HL-60/S4 treated with retinoic acid at 250 ng/mL for 4 days and 3 days (cell line): ENCODE results near the gene PER3.
"Not testable (repeated sequence)": the region's sequence is repeated elsewhere in the genome, so short reads cannot be mapped to it uniquely, and the experiment has no call there.

Experiments used
- in situ Hi-C: fragments of 300-500 bp; cut with MboI; formaldehyde crosslinking; loops from 2 replicates; pipeline ENCODE4 v1.7.0; 2022; ENCODE audit warnings: low sequenced_read_pairs

The PER3 gene

GRCh38 chr1:7778133-7778628 is 5.9 kb upstream of the PER3 start:
- in situ Hi-C loops: no loop called here

DNA sequence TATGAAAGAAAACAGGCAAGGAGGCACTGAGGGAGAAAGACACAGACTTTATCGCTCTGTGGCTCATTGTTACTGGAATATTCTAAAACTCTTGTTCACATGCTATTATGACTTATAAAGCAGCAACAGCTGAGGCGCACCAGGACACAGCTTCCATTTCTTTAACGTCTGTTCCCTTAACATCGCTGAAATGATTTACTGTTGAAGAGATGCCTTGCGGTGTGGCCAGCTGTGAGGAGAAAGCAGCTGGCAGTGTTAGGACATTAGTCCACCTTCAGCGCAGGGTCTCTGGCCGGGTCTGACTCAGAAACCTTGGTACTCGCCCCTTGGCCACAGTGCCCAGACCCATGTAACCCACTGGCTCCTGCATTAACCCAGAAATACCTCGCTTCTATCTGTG is 3.1 kb upstream of the PER3 start:
- in situ Hi-C loops: no loop called here

GRCh38 chr1:7781501-7781900 is 2.6 kb upstream of the PER3 start:
- in situ Hi-C loops: no loop called here

DNA sequence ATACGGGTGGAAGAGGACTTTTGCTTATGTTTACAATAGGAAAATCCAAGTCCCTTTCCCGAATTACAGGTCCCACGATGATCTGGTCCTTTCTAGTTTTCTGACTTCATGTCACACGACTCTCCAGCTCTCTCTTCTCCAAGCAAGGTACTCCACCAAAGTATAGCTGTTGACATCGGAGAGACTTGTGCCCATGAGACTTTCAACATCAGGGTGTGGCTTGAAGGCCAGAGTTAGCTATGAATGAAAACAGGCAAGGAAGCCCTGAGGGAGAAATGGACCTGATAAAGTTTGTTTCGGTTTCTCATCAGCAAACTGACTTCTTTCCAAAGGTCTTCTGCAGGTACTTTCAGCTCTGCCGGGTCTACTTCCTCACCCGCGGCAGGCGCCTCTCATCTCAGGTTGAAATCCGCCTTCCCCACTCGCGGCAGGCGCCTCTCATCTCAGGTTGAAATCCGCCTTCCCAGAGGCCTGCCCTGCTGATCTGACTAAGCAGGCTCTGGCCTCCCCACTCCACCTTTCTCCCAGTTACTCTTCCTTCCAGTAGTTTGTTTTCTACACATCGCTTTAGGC is 2.1 kb upstream of the PER3 start:
- in situ Hi-C loops: no loop called here

- in situ Hi-C loops: no loop called here
Observed at GRCh38 chr1:7783178-7783711, 846 bp upstream of the PER3 start.

DNA sequence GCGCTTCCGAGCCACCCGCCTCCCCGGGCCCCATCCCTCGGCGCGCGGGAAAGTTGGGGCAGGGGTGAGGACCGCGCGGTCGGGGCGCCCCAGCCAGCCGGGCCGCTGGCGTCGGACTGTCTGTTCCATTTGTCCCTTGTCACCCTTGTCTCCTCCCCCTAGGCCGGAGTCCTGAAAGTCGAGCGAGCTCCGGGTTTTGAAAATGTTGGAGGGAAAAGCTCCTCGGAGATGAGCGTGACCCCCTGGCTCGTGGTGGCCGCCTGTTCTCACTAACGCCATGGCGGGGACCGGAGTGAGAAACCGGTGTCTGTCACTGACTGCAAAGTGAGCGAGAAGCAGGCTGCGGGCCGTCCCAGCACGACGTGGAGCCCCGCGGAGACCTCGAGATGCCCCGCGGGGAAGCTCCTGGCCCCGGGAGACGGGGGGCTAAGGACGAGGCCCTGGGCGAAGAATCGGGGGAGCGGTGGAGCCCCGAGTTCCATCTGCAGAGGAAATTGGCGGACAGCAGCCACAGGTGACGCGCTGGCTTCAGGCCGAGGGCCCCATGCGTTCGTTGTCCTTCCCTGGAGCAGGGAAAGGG is 491 bp downstream of the PER3 start:
- in situ Hi-C loops: no loop called here

DNA sequence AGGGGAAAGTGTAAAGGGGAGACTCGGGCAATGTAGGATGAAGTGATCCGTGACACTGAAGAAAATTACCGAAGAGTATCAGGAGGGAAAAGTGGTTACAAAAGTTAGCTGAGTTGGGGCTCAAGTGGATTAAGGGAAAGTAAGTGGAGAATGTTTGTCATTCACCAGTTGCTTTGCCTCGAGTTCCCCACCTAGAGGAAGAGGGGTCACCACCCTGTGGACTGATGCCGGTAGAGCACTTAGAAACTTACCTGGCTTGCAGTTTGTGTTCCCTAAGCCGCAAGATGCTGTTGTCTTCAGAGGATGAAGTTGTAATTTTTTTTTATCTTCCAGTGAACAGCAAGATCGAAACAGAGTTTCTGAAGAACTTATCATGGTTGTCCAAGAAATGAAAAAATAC is 1.0 kb downstream of the PER3 start:
- in situ Hi-C loops: no loop called here

- in situ Hi-C loops: no loop called here
Observed at GRCh38 chr1:7786795-7787194, 2.7 kb downstream of the PER3 start.

GRCh38 chr1:7789828-7790227 is 5.7 kb downstream of the PER3 start:
- in situ Hi-C loops: no loop called here

DNA sequence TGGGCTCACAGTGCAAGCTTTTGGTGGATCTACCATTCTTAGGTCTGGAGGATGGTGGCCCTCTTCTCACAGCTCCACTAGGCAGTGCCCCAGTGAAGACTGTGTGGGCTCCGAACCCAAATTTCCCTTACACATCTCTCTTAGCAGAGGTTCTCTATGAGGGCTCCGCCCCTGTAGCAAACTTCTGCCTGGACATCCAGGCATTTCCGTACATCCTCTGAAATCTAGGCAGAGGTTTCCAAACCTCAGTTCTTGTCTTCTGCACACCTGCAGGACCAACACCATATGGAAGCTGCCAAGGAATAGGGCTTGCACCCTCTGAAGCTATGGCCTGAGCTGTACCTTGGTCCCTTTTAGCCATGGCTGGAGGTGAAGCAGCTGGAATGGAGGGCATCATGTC is 6.9 kb downstream of the PER3 start:
- in situ Hi-C loops: not testable (repeated sequence)

- in situ Hi-C loops: no loop called here
Observed at GRCh38 chr1:7795406-7795805, 11.3 kb downstream of the PER3 start.

DNA sequence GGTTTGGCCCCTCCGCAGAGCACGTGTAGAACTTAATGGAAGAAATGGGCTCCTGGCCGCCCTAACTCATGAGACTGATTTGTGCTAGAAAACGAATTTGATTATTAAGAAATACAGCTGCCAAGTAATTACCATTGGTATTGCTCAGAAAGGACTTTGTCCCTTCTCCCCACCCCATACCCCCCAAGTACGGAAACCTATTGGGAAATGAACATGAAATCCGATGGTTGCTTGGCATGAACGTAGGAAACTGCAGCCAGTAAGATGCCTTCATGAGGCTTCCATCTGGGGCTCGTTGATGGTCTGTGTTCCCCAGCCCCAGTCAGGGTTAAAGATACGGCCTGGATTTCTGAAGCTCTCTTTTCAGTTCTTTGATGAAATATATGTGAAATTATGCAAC is 21.4 kb downstream of the PER3 start:
- in situ Hi-C loops: no loop called here

DNA sequence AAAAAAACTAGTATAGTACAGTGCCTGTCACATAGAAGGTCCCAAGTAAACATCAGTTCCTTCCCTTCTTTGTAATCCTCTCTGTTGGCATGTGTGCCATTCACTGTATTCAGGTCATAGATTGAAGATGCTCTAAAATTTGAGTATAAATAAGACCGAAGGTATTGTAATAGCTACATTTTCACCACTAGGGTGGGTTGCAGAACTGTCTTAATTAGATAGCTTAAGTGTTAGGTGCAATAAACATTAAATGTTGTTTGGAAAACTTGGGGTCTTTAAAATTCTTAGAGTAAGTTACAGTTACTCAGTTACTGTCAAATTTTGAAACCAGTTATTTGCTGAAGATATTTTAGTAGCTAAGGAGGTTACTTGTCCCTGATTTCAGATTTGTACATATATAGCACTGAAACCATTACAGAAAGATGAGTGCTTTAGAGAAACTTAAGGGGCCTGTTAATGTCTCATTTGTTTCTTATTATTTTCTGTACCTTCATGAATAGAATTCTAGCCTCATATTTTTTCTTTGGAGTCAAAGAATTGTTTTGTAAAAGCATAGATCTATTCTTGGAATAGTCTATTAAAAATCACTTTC is 24.3 kb downstream of the PER3 start:
- in situ Hi-C loops: no loop called here

DNA sequence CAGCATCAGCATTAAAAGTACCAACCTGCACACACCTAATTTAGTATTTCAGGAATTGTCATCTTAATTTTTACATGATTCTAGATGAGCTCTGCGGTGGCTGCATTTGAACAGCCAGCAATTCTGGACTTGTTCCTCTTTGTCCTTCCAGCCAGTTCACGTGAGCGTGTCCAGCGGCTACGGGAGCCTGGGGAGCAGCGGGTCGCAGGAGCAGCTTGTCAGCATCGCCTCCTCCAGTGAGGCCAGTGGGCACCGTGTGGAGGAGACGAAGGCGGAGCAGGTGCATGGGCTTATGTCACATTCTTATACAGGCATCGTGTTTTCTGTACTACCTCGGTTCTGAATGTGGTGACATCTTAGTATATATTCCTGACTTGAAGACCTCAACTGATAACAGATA is 25.7 kb downstream of the PER3 start:
- in situ Hi-C loops: no loop called here

GRCh38 chr1:7810395-7810794 is 26.3 kb downstream of the PER3 start:
- in situ Hi-C loops: no loop called here

DNA sequence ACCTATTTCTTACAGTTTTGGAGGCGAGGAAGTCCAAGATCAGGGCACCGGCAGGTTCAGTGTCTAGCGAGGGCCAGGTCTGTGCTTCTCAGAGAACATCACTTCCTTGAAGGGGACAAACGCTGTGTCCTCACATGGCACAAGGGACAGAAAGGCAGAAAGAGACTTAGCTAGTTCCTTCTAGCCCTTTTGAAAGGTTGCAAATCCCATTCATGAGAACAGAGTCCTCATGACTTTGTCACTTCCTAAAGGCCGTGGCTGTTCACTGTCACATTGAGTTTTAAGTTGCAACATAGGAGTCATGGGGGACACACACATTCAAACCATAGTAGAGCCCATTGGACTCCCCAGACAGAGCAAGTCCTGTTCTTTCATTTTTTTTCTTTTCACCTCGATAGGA is 27.4 kb downstream of the PER3 start:
- in situ Hi-C loops: no loop called here

- in situ Hi-C loops: no loop called here
Observed at GRCh38 chr1:7813677-7814373, 29.7 kb downstream of the PER3 start.

- in situ Hi-C loops: no loop called here
Observed at GRCh38 chr1:7821282-7821681, 37.2 kb downstream of the PER3 start.

- in situ Hi-C loops: no loop called here
Observed at GRCh38 chr1:7824701-7825100, 40.6 kb downstream of the PER3 start.

GRCh38 chr1:7826363-7826762 is 42.3 kb downstream of the PER3 start:
- in situ Hi-C loops: no loop called here

GRCh38 chr1:7827126-7827955 is 43.2 kb downstream of the PER3 start:
- in situ Hi-C loops: no loop called here
